Measurements from ENCODE around the gene PLEKHA7.

The PLEKHA7 gene

DNA sequence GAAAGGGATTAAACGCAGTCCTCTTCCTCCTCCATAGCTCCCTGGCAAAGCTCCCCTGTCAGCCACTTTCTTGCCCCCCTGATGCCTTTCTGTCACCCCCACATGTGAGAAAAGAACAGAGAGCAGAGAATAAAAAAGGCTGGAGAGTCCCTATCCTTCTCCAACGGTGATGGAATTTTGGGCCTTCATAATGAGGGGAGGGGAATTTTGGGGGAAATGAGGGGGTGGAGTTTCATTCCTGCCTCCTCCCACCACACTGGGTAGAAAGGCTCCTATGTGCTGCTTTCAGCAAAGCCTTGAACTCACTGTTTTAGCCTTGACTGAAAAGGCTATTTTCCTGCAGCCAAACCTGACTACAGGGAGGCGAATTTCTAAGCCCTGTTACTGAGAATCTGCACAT is 216.4 kb downstream of the PLEKHA7 start:
- ATAC-seq: no peak
- TF ChIP-seq ZFP3 (CRISPR knock-in tag; IDR thresholded peaks at IDR 0.05) (no peak), ISL1 (CRISPR knock-in tag; IDR thresholded peaks at IDR 0.05) (no peak), ZNF70 (CRISPR knock-in tag; IDR thresholded peaks at IDR 0.05) (no peak), ESRRG (CRISPR knock-in tag; IDR thresholded peaks at IDR 0.05) (no peak), ZFP30 (CRISPR knock-in tag; IDR thresholded peaks at IDR 0.05) (no peak), GLIS3 (CRISPR knock-in tag; IDR thresholded peaks at IDR 0.05) (no peak), RARB (CRISPR knock-in tag; IDR thresholded peaks at IDR 0.05) (no peak), OSR1 (CRISPR knock-in tag; IDR thresholded peaks at IDR 0.05) (no peak), PPARA (CRISPR knock-in tag; IDR thresholded peaks at IDR 0.05; ENCODE audit: borderline replicate concordance) (no peak), TCF4 (CRISPR knock-in tag; IDR thresholded peaks at IDR 0.05; ENCODE audit: borderline replicate concordance) (no peak), BACH2 (CRISPR knock-in tag; IDR thresholded peaks at IDR 0.05; ENCODE audit: borderline replicate concordance) (no peak), ZNF8 (CRISPR knock-in tag; IDR thresholded peaks at IDR 0.05) (no peak), ZNF565 (CRISPR knock-in tag; conservative IDR thresholded peaks at IDR 0.05; ENCODE audit: low read depth) (no peak)
- TF ChIP-seq, protein P1, sequence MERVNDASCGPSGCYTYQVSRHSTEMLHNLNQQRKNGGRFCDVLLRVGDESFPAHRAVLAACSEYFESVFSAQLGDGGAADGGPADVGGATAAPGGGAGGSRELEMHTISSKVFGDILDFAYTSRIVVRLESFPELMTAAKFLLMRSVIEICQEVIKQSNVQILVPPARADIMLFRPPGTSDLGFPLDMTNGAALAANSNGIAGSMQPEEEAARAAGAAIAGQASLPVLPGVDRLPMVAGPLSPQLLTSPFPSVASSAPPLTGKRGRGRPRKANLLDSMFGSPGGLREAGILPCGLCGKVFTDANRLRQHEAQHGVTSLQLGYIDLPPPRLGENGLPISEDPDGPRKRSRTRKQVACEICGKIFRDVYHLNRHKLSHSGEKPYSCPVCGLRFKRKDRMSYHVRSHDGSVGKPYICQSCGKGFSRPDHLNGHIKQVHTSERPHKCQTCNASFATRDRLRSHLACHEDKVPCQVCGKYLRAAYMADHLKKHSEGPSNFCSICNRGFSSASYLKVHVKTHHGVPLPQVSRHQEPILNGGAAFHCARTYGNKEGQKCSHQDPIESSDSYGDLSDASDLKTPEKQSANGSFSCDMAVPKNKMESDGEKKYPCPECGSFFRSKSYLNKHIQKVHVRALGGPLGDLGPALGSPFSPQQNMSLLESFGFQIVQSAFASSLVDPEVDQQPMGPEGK (CRISPR knock-in tag; IDR thresholded peaks at IDR 0.05; ENCODE audit: borderline replicate concordance): no peak
- TF ChIP-seq, protein P2, sequence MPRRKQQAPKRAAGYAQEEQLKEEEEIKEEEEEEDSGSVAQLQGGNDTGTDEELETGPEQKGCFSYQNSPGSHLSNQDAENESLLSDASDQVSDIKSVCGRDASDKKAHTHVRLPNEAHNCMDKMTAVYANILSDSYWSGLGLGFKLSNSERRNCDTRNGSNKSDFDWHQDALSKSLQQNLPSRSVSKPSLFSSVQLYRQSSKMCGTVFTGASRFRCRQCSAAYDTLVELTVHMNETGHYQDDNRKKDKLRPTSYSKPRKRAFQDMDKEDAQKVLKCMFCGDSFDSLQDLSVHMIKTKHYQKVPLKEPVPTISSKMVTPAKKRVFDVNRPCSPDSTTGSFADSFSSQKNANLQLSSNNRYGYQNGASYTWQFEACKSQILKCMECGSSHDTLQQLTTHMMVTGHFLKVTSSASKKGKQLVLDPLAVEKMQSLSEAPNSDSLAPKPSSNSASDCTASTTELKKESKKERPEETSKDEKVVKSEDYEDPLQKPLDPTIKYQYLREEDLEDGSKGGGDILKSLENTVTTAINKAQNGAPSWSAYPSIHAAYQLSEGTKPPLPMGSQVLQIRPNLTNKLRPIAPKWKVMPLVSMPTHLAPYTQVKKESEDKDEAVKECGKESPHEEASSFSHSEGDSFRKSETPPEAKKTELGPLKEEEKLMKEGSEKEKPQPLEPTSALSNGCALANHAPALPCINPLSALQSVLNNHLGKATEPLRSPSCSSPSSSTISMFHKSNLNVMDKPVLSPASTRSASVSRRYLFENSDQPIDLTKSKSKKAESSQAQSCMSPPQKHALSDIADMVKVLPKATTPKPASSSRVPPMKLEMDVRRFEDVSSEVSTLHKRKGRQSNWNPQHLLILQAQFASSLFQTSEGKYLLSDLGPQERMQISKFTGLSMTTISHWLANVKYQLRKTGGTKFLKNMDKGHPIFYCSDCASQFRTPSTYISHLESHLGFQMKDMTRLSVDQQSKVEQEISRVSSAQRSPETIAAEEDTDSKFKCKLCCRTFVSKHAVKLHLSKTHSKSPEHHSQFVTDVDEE (CRISPR knock-in tag; IDR thresholded peaks at IDR 0.05): no peak
- TF ChIP-seq, protein P3, sequence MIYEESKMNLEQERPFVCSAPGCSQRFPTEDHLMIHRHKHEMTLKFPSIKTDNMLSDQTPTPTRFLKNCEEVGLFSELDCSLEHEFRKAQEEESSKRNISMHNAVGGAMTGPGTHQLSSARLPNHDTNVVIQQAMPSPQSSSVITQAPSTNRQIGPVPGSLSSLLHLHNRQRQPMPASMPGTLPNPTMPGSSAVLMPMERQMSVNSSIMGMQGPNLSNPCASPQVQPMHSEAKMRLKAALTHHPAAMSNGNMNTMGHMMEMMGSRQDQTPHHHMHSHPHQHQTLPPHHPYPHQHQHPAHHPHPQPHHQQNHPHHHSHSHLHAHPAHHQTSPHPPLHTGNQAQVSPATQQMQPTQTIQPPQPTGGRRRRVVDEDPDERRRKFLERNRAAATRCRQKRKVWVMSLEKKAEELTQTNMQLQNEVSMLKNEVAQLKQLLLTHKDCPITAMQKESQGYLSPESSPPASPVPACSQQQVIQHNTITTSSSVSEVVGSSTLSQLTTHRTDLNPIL (CRISPR knock-in tag; IDR thresholded peaks at IDR 0.05; ENCODE audit: low read depth): no peak
- TF ChIP-seq, protein P4, sequence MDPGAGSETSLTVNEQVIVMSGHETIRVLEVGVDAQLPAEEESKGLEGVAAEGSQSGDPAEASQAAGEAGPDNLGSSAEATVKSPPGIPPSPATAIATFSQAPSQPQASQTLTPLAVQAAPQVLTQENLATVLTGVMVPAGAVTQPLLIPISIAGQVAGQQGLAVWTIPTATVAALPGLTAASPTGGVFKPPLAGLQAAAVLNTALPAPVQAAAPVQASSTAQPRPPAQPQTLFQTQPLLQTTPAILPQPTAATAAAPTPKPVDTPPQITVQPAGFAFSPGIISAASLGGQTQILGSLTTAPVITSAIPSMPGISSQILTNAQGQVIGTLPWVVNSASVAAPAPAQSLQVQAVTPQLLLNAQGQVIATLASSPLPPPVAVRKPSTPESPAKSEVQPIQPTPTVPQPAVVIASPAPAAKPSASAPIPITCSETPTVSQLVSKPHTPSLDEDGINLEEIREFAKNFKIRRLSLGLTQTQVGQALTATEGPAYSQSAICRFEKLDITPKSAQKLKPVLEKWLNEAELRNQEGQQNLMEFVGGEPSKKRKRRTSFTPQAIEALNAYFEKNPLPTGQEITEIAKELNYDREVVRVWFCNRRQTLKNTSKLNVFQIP (CRISPR knock-in tag; IDR thresholded peaks at IDR 0.05; ENCODE audit: borderline replicate concordance, low read depth): no peak
- TF ChIP-seq, protein P5, sequence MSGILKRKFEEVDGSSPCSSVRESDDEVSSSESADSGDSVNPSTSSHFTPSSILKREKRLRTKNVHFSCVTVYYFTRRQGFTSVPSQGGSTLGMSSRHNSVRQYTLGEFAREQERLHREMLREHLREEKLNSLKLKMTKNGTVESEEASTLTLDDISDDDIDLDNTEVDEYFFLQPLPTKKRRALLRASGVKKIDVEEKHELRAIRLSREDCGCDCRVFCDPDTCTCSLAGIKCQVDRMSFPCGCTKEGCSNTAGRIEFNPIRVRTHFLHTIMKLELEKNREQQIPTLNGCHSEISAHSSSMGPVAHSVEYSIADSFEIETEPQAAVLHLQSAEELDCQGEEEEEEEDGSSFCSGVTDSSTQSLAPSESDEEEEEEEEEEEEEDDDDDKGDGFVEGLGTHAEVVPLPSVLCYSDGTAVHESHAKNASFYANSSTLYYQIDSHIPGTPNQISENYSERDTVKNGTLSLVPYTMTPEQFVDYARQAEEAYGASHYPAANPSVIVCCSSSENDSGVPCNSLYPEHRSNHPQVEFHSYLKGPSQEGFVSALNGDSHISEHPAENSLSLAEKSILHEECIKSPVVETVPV (CRISPR knock-in tag; IDR thresholded peaks at IDR 0.05): no peak

DNA sequence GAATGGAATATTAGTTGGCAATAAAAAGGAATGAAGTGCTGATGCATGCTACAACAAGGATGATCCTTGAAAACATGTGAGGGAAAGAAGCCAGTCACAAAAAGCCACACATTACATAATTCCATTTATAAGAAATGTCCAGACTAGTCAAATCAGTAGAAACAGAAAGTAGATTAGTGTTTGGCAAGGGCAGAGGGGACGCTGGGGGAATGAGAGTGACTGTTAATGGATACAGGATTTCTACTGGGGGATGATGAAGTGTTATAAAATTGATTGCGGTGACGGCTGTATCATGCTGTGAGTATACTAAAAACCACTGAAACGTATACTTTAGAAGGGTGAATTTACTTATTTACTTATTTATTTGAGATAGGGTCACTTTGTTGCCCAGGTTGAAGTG is 217.9 kb downstream of the PLEKHA7 start:
- ATAC-seq: no peak
- TF ChIP-seq ISL1 (CRISPR knock-in tag; IDR thresholded peaks at IDR 0.05) (no peak), BACH2 (CRISPR knock-in tag; IDR thresholded peaks at IDR 0.05; ENCODE audit: borderline replicate concordance) (no peak), ARNTL (CRISPR knock-in tag; IDR thresholded peaks at IDR 0.05; ENCODE audit: borderline replicate concordance, low read depth) (no peak)

DNA sequence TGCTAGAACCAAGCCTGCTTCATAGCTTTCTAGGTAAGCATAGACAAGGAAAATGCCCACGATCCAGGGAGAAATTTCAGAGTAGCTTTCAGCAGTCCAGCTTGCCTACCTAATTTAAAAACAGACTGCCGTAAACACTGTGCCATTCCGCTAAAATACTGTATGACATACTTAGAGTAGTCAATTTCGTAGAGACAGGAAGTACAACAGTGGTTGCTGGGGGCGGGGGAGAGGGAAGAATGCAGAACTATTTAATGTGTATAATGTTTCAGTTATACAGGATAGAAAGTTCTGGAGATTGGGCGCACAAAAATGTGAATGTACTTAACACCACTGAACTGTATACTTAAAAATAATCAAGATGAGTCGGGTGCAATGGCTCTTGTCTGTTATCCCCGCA is 219.1 kb downstream of the PLEKHA7 start:
- no peak for TF ChIP-seq ZNF70 (CRISPR knock-in tag; IDR thresholded peaks at IDR 0.05)
- TF ChIP-seq, protein P4 (CRISPR knock-in tag; IDR thresholded peaks at IDR 0.05; ENCODE audit: borderline replicate concordance, low read depth): no peak
- no peak for TF ChIP-seq CSDC2 (CRISPR knock-in tag; IDR thresholded peaks at IDR 0.05)
- TF ChIP-seq ZFP3 (CRISPR knock-in tag; IDR thresholded peaks at IDR 0.05): no peak
- no peak for TF ChIP-seq PPARA (CRISPR knock-in tag; IDR thresholded peaks at IDR 0.05; ENCODE audit: borderline replicate concordance)
- TF ChIP-seq, protein P3 (CRISPR knock-in tag; IDR thresholded peaks at IDR 0.05; ENCODE audit: low read depth): no peak
- TF ChIP-seq SNAI2 (CRISPR knock-in tag; IDR thresholded peaks at IDR 0.05): no peak
- no peak for TF ChIP-seq ARNTL (CRISPR knock-in tag; IDR thresholded peaks at IDR 0.05; ENCODE audit: borderline replicate concordance, low read depth)
- TF ChIP-seq ESRRG (CRISPR knock-in tag; IDR thresholded peaks at IDR 0.05): no peak
- TF ChIP-seq, protein P1 (CRISPR knock-in tag; IDR thresholded peaks at IDR 0.05; ENCODE audit: borderline replicate concordance): no peak
- TF ChIP-seq TCF4 (CRISPR knock-in tag; IDR thresholded peaks at IDR 0.05; ENCODE audit: borderline replicate concordance): no peak
- no peak for TF ChIP-seq ZC3H10 (CRISPR knock-in tag; IDR thresholded peaks at IDR 0.05)
- TF ChIP-seq ISL1 (CRISPR knock-in tag; IDR thresholded peaks at IDR 0.05): no peak
- ATAC-seq: no peak

All from SK-N-SH treated with all-trans-retinoic acid at 6 μM for 48 hours (cell line).